HepG2 (cell line): ENCODE results near the gene CDIP1. TPM values are rescaled to one million over a fixed set of nuclear protein-coding genes. Genes with fewer than 3 reads are reported as not detected.

Experiments
- ATAC-seq: fragments of 200-7000 bp; cut with Tn5 transposase; 3 replicates; pipeline ENCODE4 v1.9.1; 2020; ENCODE audit warnings: mild to moderate bottlenecking, moderate library complexity
- BruUV-seq: library from RNA; stranded (reverse); fragments of 400-500 nt; replicated peaks from 2 replicates; lab custom pipeline; 2021; lab: Mats Ljungman, UMichigan
- CTCF ChIA-PET: fragments of 300-600 bp; formaldehyde crosslinking; extraction: SDS; loops from one replicate; lab custom pipeline; 2021; ENCODE audit warnings: low total read pairs, inconsistent platforms, low intra/inter-chr PET ratio; lab: Yijun Ruan, JAX
- POLR2A ChIA-PET: fragments of 350-600 bp; sonication (Branson Sonifier 250); formaldehyde crosslinking; loops from one replicate; lab custom pipeline; 2020; ENCODE audit warnings: antibody characterized with exemption, inconsistent platforms; lab: Yijun Ruan, JAX
- DNase-seq: peaks from one replicate; pipeline ENCODE4 v3.0.0-alpha.2; 2015; ENCODE audit warnings: low spot score
- FAIRE-seq: peaks from 3 replicates; lab custom pipeline; 2011; peaks lifted over from hg19 to GRCh38; lab: Jason Lieb, UNC
- H2AFZ ChIP-seq: one replicate; pipeline ENCODE4 v1.6.1; 2011; ENCODE audit warnings: low read length, inconsistent platforms
- H3K27ac ChIP-seq: fragments of 300-600 bp; 3 replicates; pipeline ENCODE4 v1.8.0; 2011; ENCODE audit warnings: mixed run types, mild to moderate bottlenecking, mixed read lengths, low read length, inconsistent platforms; ENCODE audit not compliant: insufficient read depth; ENCODE audit errors: extremely low read length
- H3K27me3 ChIP-seq, 2 experiments: fragments of 200-600 bp in 1 of 2; 2 replicates in 1 of 2; 3 replicates in 1 of 2; pipeline versions ENCODE4 v1.6.0 to v1.8.0; 2011; ENCODE audit warnings: low read length in 2 of 2, mild to moderate bottlenecking in 2 of 2, moderate library complexity in 2 of 2, inconsistent platforms in 1 of 2; ENCODE audit not compliant: insufficient read depth in 2 of 2, control insufficient read depth in 1 of 2
- H3K36me3 ChIP-seq, 2 experiments: fragments of 200-600 bp in 1 of 2; replicated peaks in 1 of 2; 2 replicates in 1 of 2; 3 replicates in 1 of 2; pipeline versions ENCODE4 v1.5.1 to v1.8.0; 2011; ENCODE audit warnings: low read length in 2 of 2, inconsistent platforms in 1 of 2; ENCODE audit not compliant: insufficient read depth in 2 of 2, control insufficient read depth in 1 of 2
- H3K4me1 ChIP-seq: 2 replicates; pipeline ENCODE4 v1.5.1; 2012; ENCODE audit warnings: low read length, inconsistent platforms; ENCODE audit not compliant: insufficient read depth
- H3K4me2 ChIP-seq: 2 replicates; pipeline ENCODE4 v1.6.0; 2011; ENCODE audit warnings: low read depth, low read length, inconsistent platforms
- H3K4me3 ChIP-seq, 3 experiments: fragments of 200-600 bp in 1 of 3; sonication (generic), shearing (Covaris generic) in 1 of 3; replicated peaks in 1 of 3; 2 replicates each; pipeline ENCODE4 v1.5.1; 2011 to 2016; ENCODE audit warnings: low read length in 3 of 3, inconsistent platforms in 2 of 3, low read depth in 2 of 3, mild to moderate bottlenecking in 2 of 3, control low read depth in 1 of 3, mixed read lengths in 1 of 3; ENCODE audit not compliant: insufficient read depth in 1 of 3
- H3K79me2 ChIP-seq: one replicate; pipeline ENCODE4 v1.6.1; 2011; ENCODE audit warnings: low read length, inconsistent platforms; ENCODE audit not compliant: insufficient read depth
- H3K9ac ChIP-seq: 2 replicates; pipeline ENCODE4 v1.6.0; 2011; ENCODE audit warnings: mild to moderate bottlenecking, low read depth, low read length, inconsistent platforms; ENCODE audit not compliant: insufficient read depth
- H3K9me3 ChIP-seq: 2 replicates; pipeline ENCODE4 v1.5.1; 2012; ENCODE audit warnings: mild to moderate bottlenecking, low read length
- H4K20me1 ChIP-seq: 2 replicates; pipeline ENCODE4 v1.6.0; 2011; ENCODE audit warnings: inconsistent platforms, mild to moderate bottlenecking, low read length, moderate library complexity; ENCODE audit not compliant: insufficient read depth
- BRCA1 ChIP-seq: sonication (generic); formaldehyde crosslinking; IDR thresholded peaks from 2 replicates; pipeline ENCODE4 v1.4.0; 2020; ENCODE audit warnings: missing genetic modification reagents
- BRF2 ChIP-seq: sonication (generic); formaldehyde crosslinking; IDR thresholded peaks from 2 replicates; pipeline ENCODE4 v1.8.1; 2022; ENCODE audit warnings: mild to moderate bottlenecking, missing genetic modification reagents
- HDAC1 ChIP-seq: sonication (generic); formaldehyde crosslinking; IDR thresholded peaks from 2 replicates; pipeline ENCODE4 v1.5.1; 2020; ENCODE audit warnings: mild to moderate bottlenecking, missing genetic modification reagents
- KLF16 ChIP-seq, 2 experiments: sonication (generic) in 1 of 2; formaldehyde crosslinking in 1 of 2; IDR thresholded peaks; 2 replicates each; pipeline versions ENCODE4 v1.6.1 to v1.8.0; 2016 to 2023; ENCODE audit warnings: missing genetic modification reagents in 2 of 2, missing compliant biosample characterization in 1 of 2
- MXI1 ChIP-seq: IDR thresholded peaks from 3 replicates; pipeline ENCODE4 v1.6.1; 2012; ENCODE audit warnings: low read depth, low read length, inconsistent platforms, borderline replicate concordance
- MYPOP ChIP-seq: sonication (generic); formaldehyde crosslinking; IDR thresholded peaks from 2 replicates; pipeline ENCODE4 v1.8.1; 2023; ENCODE audit warnings: mild to moderate bottlenecking, moderate library complexity, missing genetic modification reagents
- RBM39 ChIP-seq: fragments of 200-400 bp; formaldehyde crosslinking; IDR thresholded peaks from one replicate; pipeline ENCODE4 v1.6.1; 2018; ENCODE audit warnings: antibody characterized with exemption, mild to moderate bottlenecking, low read depth, low read length; ENCODE audit not compliant: poor library complexity, severe bottlenecking
- RFX3 ChIP-seq: IDR thresholded peaks from 2 replicates; pipeline ENCODE4 v1.6.1; 2016; ENCODE audit warnings: missing biosample characterization, missing genetic modification reagents
- YY1 ChIP-seq: IDR thresholded peaks from 2 replicates; pipeline ENCODE4 v1.6.1; 2011; ENCODE audit warnings: low read length, low read depth, moderate library complexity, mild to moderate bottlenecking; ENCODE audit not compliant: insufficient read depth, insufficient replicate concordance
- ZBTB1 ChIP-seq: sonication (generic); formaldehyde crosslinking; IDR thresholded peaks from 2 replicates; pipeline ENCODE4 v1.4.0; 2020; ENCODE audit warnings: missing genetic modification reagents, borderline replicate concordance
- ZNF138 ChIP-seq: sonication (generic); formaldehyde crosslinking; IDR thresholded peaks from 2 replicates; pipeline ENCODE4 v1.5.0; 2020; ENCODE audit warnings: mild to moderate bottlenecking, low read depth, missing genetic modification reagents
- ZNF501 ChIP-seq: sonication (generic); formaldehyde crosslinking; IDR thresholded peaks from 2 replicates; pipeline ENCODE4 v1.5.1; 2020; ENCODE audit warnings: mild to moderate bottlenecking, moderate library complexity, missing genetic modification reagents
- ZNF546 ChIP-seq: sonication (generic); formaldehyde crosslinking; conservative IDR thresholded peaks from 2 replicates; pipeline ENCODE4 v1.8.1; 2023; ENCODE audit warnings: mild to moderate bottlenecking, missing genetic modification reagents
- WGBS: methylation state at CpG from one replicate; pipeline ENCODE4 v1.1.6; 2017; ENCODE audit warnings: low lambda C conversion rate; 5-methylcytosine and 5-hydroxymethylcytosine counted together
- in situ Hi-C: cut with HindIII; loops from 2 replicates; pipeline ENCODE4 v1.10.0; 2017; ENCODE audit warnings: low pct_unique_long_range_greater_than_20kb; ENCODE audit not compliant: extremely low pct_ligation_motif_present
- intact Hi-C: fragments of 100-400 bp; cut with micrococcal nuclease; formaldehyde crosslinking; loops from one replicate; pipeline ENCODE4 v1.10.0; 2022; ENCODE audit not compliant: unreplicated experiment
- polyA plus RNA-seq, 8 experiments: library from polyadenylated mRNA; depleted of rRNA in 3 of 8; stranded (reverse) in 7 of 8; unstranded in 1 of 8; fragments of >200 nt; fragmentation: Illumina TruSeq in 4 of 8; extraction: Trizol in 4 of 8; gene quantifications; 2 replicates each; pipeline versions ENCODE4 v1.2.1 to v1.2.3, GENCODE V29; 2011 to 2016; ENCODE audit warnings: low read depth in 4 of 8, missing spikeins in 1 of 8, mixed read lengths in 1 of 8; ENCODE audit not compliant: insufficient read depth in 1 of 8
- total RNA-seq, 5 experiments: library from RNA; depleted of rRNA; stranded (reverse); fragments of >200 nt; fragmentation: Illumina TruSeq; extraction: Trizol; gene quantifications; 2 replicates each; pipeline ENCODE4 v1.2.3, GENCODE V29; 2016; ENCODE audit warnings: low read depth in 1 of 5
- TF ChIP-seq, protein P1 (sequence below): sonication (generic); formaldehyde crosslinking; IDR thresholded peaks from 2 replicates; pipeline ENCODE4 v1.5.1; 2020; ENCODE audit warnings: mild to moderate bottlenecking, moderate library complexity, missing genetic modification reagents
- TF ChIP-seq, protein P2 (sequence below): sonication (generic); formaldehyde crosslinking; IDR thresholded peaks from 2 replicates; pipeline ENCODE4 v1.5.0; 2020; ENCODE audit warnings: mild to moderate bottlenecking, missing genetic modification reagents

CDIP1 gene
- total and polyA plus RNA-seq, 2 of the 13 experiments (the other 11 are each of a cell fraction or from before 2014, with no cell fraction given): 31.2 to 56.7 TPM

GRCh38 chr16:4461250-4462085, 77.1 kb downstream of the CDIP1 start (continued):
- TF ChIP-seq ZBTB1 (CRISPR knock-in tag): no peak
- peak; percentile 22; the same call in 1 of the 2 replicates for TF ChIP-seq ZNF138
- peak; percentile 84 for TF ChIP-seq HDAC1 (CRISPR knock-in tag)
- TF ChIP-seq BRCA1: 0 out of 2 replicates have a peak, but pooled peaks have one; percentile 33
- TF ChIP-seq RBM39: peak; percentile 59
- peak in 1 of 2 experiments; percentile 69; a peak in 2 of 4 replicates for TF ChIP-seq KLF16 (CRISPR knock-in tag; IDR thresholded peaks at IDR 0.05)

DNA sequence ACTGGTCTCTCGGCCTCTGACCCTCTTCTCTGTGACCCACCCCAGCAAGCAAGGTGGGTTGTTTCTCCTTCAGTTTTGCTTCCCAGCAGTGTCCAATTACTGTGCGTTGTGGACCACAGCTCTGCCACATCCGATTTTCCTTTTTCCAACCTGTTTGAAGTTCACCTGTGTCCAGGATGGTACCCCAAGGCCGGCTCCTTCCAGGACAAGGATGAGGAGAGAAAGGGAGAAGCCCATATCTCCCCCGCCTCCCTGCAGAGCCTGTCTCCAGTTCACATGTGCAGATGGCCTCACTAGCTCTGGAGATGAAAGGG, 77.7 kb downstream of the CDIP1 start:
- FAIRE-seq (no peak), DNase-seq (no peak), ATAC-seq (no peak)
- H3K9ac ChIP-seq: peak overlapping the region; percentile 62
- WGBS: 32% methylated on average over 5 of the region's 5 CpGs
- intact Hi-C loops (loop anchor here (1.0 kb wide), 1 partner anchor 13 kb away; the partner anchor contains the start of gene NMRAL1), in situ Hi-C loops (no loop called here)
- no peaks in the 10 kb centered on the region for H3K9me3 ChIP-seq
- no peaks in the 10 kb centered on the region for H3K27me3 ChIP-seq
- POLR2A ChIA-PET: interaction anchor here (0.6 to 8.2 kb wide), 9 partner anchors 9 to 90 kb away, joined by 3 to 175 read pairs (median 3); partner anchors contain the start of genes HMOX2, NMRAL1 and VASN
- H3K4me2 ChIP-seq: peak overlapping the region; percentile 83
- H3K4me3 ChIP-seq: peak overlapping the region in 1 of 3 experiments; percentile 67; a peak in 2 of 6 replicates
- TSS peak; percentile 43 for BruUV-seq
- no peaks in the 10 kb centered on the region for H4K20me1 ChIP-seq
- peak overlapping the region; percentile 98 for H3K27ac ChIP-seq
- H3K4me1 ChIP-seq: peaks cover 64% of the 10 kb centered on the region
- H2AFZ ChIP-seq: no peak overlapping the region
- no peaks in the 10 kb centered on the region for H3K79me2 ChIP-seq
- peaks cover 10 to 14% of the 10 kb centered on the region in 2 experiments; a peak in 4 of 5 replicates for H3K36me3 ChIP-seq
- CTCF ChIA-PET: interaction anchor here (0.5 kb wide), 1 partner anchor 33 kb away, joined by 3 read pairs; no protein-coding TSS in a partner anchor
- TF ChIP-seq MYPOP (peak; percentile 0; the same call in 1 of the 2 replicates), MXI1 (peak; percentile 59; the same call in 1 of the 3 replicates), YY1 (no peak), BRCA1 (no peak), ZNF546 (CRISPR knock-in tag) (no peak), BRF2 (CRISPR knock-in tag) (no peak), ZNF501 (0 out of 2 replicates have a peak, but pooled peaks have one; percentile 39), RFX3 (no peak)
- TF ChIP-seq, protein P1, sequence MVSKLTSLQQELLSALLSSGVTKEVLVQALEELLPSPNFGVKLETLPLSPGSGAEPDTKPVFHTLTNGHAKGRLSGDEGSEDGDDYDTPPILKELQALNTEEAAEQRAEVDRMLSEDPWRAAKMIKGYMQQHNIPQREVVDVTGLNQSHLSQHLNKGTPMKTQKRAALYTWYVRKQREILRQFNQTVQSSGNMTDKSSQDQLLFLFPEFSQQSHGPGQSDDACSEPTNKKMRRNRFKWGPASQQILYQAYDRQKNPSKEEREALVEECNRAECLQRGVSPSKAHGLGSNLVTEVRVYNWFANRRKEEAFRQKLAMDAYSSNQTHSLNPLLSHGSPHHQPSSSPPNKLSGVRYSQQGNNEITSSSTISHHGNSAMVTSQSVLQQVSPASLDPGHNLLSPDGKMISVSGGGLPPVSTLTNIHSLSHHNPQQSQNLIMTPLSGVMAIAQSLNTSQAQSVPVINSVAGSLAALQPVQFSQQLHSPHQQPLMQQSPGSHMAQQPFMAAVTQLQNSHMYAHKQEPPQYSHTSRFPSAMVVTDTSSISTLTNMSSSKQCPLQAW: peak; percentile 46; the same call in 1 of the 2 replicates
- TF ChIP-seq, protein P2, sequence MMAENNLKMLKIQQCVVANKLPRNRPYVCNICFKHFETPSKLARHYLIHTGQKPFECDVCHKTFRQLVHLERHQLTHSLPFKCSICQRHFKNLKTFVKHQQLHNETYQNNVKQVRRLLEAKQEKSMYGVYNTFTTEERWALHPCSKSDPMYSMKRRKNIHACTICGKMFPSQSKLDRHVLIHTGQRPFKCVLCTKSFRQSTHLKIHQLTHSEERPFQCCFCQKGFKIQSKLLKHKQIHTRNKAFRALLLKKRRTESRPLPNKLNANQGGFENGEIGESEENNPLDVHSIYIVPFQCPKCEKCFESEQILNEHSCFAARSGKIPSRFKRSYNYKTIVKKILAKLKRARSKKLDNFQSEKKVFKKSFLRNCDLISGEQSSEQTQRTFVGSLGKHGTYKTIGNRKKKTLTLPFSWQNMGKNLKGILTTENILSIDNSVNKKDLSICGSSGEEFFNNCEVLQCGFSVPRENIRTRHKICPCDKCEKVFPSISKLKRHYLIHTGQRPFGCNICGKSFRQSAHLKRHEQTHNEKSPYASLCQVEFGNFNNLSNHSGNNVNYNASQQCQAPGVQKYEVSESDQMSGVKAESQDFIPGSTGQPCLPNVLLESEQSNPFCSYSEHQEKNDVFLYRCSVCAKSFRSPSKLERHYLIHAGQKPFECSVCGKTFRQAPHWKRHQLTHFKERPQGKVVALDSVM (CRISPR knock-in tag): peak; percentile 53; the same call in 1 of the 2 replicates
